Measurements from ENCODE around the gene MRRF. TPM values are rescaled to one million over a fixed set of nuclear protein-coding genes. Genes with fewer than 3 reads are reported as not detected.
A peak's percentile ranks its signal among the peaks of the same experiment; 100 is the strongest.

Gene MRRF
- total RNA-seq, 2 experiments from 2014 or later: 27.0 to 29.2 TPM

DNA sequence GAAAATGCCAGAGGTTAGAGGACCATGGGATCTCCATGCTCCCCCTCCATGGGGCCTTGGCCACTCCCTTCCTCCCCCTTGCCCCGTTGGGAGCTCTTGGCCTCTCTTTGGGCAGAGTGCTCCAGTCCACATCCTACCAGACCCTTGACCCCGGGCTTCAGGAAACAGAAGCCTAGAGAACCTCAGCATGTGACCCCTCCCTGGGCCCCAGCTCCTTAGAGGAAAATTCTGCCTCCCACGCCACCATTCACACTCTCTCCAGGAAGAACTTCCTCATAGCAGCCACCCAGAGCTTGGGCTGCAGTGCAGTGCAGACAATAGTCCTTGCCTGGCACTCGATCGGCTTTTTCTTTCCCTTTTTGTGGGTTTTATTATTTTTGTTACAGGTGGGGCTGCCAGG lies 41.9 kb upstream of the MRRF start:
- Mint-ChIP-seq H3K27me3 (peaks cover 84% of the 10 kb centered on the region), H3K36me3 (ENCODE audit: low read depth) (no peaks in the 10 kb centered on the region), H3K4me3 (no peak overlapping the region), H3K4me1 (peaks cover 27% of the 10 kb centered on the region), H3K27ac (no peak overlapping the region), H3K9me3 (no peaks in the 10 kb centered on the region)
- DNase-seq: no peak
- ChIA-PET CTCF (interaction anchor here (0.9 kb wide), 1 partner anchor 42 kb away, joined by 3 read pairs; the partner anchor contains the start of genes MRRF and RBM18), POLR2A (interaction anchor here (1.0 to 1.2 kb wide), 2 partner anchors 35 to 42 kb away, joined by 3 to 5 read pairs; partner anchors contain the start of genes MRRF and RBM18)

GRCh38 chr9:122223435-122223834 lies 41.2 kb upstream of the MRRF start:
- DNase-seq: no peak
- Mint-ChIP-seq H3K4me3 (no peak overlapping the region), H3K36me3 (ENCODE audit: low read depth) (no peaks in the 10 kb centered on the region), H3K27ac (no peak overlapping the region), H3K9me3 (no peaks in the 10 kb centered on the region), H3K4me1 (peaks cover 21% of the 10 kb centered on the region), H3K27me3 (peaks cover 82% of the 10 kb centered on the region)
- POLR2A ChIA-PET: interaction anchor here (1.0 to 1.2 kb wide), 2 partner anchors 36 to 42 kb away, joined by 3 to 5 read pairs; partner anchors contain the start of genes MRRF and RBM18
- CTCF ChIA-PET: no interaction called here

DNA sequence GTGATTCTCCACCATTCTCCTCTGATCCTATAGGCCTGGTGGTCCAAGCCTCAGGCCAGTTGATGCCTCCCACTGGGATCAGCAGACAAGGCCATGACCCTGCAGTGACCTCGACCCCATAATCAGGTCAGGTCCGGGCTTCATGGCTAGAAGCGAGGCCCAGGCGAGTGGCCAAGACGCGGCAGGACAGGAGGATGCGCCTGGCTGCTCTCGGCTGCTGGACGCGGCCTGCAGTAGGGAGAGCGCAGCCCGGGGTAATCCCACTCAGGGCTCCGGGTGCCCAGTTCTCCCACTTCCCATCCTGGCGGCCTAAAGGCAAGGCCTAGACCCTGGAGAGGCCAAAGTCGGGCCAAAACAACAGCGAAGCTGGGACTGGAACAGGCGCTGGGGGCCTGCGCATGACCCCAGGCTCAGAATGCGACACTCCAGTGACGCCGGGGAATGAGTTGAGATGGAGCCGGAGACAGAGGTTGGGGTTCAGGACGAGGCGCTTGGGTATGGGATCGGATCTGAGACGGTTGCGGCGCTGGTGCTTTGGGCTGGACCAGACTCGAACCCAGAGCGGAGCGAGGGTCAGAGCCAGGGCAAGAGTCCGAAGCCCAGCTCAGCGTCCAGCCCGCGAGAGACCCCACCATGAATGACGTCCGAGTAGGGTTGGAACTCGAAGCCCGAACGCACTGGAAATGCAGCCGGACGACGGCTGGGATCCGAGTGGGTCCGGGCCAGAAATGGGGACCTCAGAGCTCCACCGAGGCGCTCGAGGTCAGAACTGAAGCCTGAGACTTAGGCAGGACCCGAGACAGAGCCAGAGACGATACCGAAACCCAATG lies 39.2 kb upstream of the MRRF start:
- no peak overlapping the region for H3K27ac Mint-ChIP-seq
- no peaks in the 10 kb centered on the region for H3K36me3 Mint-ChIP-seq (ENCODE audit: low read depth)
- no peaks in the 10 kb centered on the region for H3K9me3 Mint-ChIP-seq
- peaks cover 61% of the 10 kb centered on the region for H3K27me3 Mint-ChIP-seq
- peaks cover 3% of the 10 kb centered on the region for H3K4me1 Mint-ChIP-seq
- H3K4me3 Mint-ChIP-seq: no peak overlapping the region
- peak; percentile 9 for DNase-seq
- ChIA-PET CTCF (no interaction called here), POLR2A (no interaction called here)

- Mint-ChIP-seq H3K36me3 (ENCODE audit: low read depth) (no peaks in the 10 kb centered on the region), H3K4me1 (peaks cover 3% of the 10 kb centered on the region), H3K9me3 (no peaks in the 10 kb centered on the region), H3K27ac (no peak overlapping the region), H3K27me3 (peaks cover 56% of the 10 kb centered on the region), H3K4me3 (no peak overlapping the region)
- DNase-seq: peak; percentile 14
- CTCF ChIA-PET: no interaction called here
- POLR2A ChIA-PET: no interaction called here
Measured at GRCh38 chr9:122226142-122226757, 38.4 kb upstream of the MRRF start.

GRCh38 chr9:122226758-122227574 lies 37.7 kb upstream of the MRRF start:
- Mint-ChIP-seq H3K27ac (no peak overlapping the region), H3K9me3 (no peaks in the 10 kb centered on the region), H3K4me1 (peaks cover 3% of the 10 kb centered on the region), H3K4me3 (no peak overlapping the region), H3K36me3 (ENCODE audit: low read depth) (no peaks in the 10 kb centered on the region), H3K27me3 (peaks cover 54% of the 10 kb centered on the region)
- no peak for DNase-seq
- POLR2A ChIA-PET: no interaction called here
- CTCF ChIA-PET: no interaction called here

DNA sequence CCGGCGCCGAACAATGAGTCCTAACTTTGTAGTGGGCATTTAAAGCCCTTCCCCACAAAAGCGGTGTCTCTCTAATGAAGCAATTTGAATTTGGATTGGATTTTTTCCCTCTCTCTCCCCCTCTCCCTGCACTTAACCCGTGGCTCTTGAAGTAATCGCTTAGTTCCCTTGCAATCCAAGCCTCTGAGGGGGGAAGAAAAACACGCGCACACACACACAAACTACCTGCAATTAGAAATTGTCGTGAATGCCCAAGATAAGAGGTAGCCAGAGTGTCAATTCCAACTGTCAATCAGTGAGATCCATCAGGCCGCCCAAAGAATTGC lies 37.1 kb upstream of the MRRF start:
- ChIA-PET CTCF (no interaction called here), POLR2A (no interaction called here)

DNA sequence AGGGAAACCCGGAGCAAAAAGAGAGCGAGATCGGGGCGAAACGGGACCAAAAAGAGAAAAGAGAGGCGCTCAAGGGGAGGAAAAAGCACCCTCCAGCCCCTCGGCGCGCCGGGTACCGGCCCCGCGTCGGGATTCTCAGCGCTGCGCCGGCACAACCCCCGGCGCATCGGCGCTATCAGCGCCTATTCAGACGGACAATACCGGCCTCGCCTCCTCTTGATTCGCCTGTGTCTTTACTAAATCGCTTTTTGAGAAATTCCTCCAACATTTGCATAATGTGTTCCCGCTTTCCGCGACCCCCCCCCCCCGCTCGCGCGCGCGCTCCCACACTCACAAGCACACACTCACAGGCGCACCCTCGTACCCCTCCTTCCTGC lies 36.5 kb upstream of the MRRF start:
- Mint-ChIP-seq H3K4me1 (peaks cover 3% of the 10 kb centered on the region), H3K27me3 (peaks cover 44% of the 10 kb centered on the region), H3K4me3 (no peak overlapping the region), H3K36me3 (ENCODE audit: low read depth) (no peaks in the 10 kb centered on the region), H3K27ac (no peak overlapping the region), H3K9me3 (no peaks in the 10 kb centered on the region)
- ChIA-PET POLR2A (no interaction called here), CTCF (no interaction called here)
- no peak for DNase-seq

More for the DNA sequence above, 37.1 kb upstream of the MRRF start:
- no peak for DNase-seq
- no peaks in the 10 kb centered on the region for H3K36me3 Mint-ChIP-seq (ENCODE audit: low read depth)
- H3K9me3 Mint-ChIP-seq: no peaks in the 10 kb centered on the region
- H3K4me1 Mint-ChIP-seq: peaks cover 3% of the 10 kb centered on the region
- H3K27ac Mint-ChIP-seq: no peak overlapping the region
- peaks cover 49% of the 10 kb centered on the region for H3K27me3 Mint-ChIP-seq
- no peak overlapping the region for H3K4me3 Mint-ChIP-seq

- CTCF ChIA-PET: no interaction called here
- no peak for DNase-seq
Measured at GRCh38 chr9:122228568-122229484, 35.9 kb upstream of the MRRF start, which contains the start of gene LHX6. LHX6 (minus strand) TSS chr9:122228957; CDS start chr9:122228740, 217 bp downstream.

DNA sequence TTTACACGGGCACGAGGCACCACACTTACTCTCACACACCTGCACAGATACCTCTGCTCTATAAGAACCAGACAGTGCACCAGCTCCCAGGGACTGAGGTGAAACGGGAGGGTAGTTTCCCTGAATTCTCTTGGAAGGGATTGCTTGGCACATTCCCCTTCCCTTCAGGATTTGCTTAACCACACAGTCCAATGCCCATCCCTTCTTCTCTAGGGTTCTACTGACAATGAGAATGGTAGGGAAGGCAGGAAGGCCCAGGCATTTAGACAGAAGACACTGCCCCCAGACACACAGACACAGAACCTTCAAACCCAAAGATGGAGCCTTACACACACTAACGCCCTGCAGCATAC lies 35.2 kb upstream of the MRRF start:
- H3K36me3 Mint-ChIP-seq (ENCODE audit: low read depth): no peaks in the 10 kb centered on the region
- DNase-seq: no peak
- peaks cover 3% of the 10 kb centered on the region for H3K4me1 Mint-ChIP-seq
- peaks cover 39% of the 10 kb centered on the region for H3K27me3 Mint-ChIP-seq
- no peak overlapping the region for H3K27ac Mint-ChIP-seq
- no peak overlapping the region for H3K4me3 Mint-ChIP-seq
- ChIA-PET CTCF (no interaction called here), POLR2A (no interaction called here)
- H3K9me3 Mint-ChIP-seq: no peaks in the 10 kb centered on the region

More at GRCh38 chr9:122228568-122229484, 35.9 kb upstream of the MRRF start, which contains the start of gene LHX6:
- POLR2A ChIA-PET: no interaction called here
- no peak within 1 kb of the TSS for H3K4me3 Mint-ChIP-seq
- H3K36me3 Mint-ChIP-seq (ENCODE audit: low read depth): no peaks in the 10 kb centered on the region
- peaks cover 40% of the 10 kb centered on the region for H3K27me3 Mint-ChIP-seq
- peaks cover 3% of the 10 kb centered on the region for H3K4me1 Mint-ChIP-seq
- no peaks in the 10 kb centered on the region for H3K9me3 Mint-ChIP-seq
- no peak within 1 kb of the TSS for H3K27ac Mint-ChIP-seq

DNA sequence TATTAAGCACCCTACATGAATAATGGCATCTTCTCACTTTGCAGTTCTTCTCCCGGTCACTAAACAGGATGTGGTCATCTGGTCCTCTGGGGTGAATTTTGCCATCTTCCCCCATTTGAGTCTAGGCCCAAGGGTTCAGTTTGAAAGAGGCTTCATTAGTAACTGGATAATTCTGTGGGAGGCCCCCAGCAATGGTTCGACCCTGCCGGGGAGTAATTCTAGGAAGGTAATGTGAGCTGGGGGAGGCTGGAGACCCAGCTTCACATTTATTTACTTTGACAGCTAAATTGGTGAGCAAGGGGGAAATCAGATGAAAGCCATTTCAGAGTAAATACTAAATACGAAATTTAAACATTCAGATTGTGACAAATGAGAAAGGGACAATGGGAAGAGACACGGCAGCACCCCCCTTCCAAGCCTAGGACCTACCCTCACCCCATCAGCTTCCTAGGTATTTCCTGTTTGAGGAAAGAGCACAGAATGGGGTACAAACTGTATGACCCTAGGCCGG lies 31.8 kb upstream of the MRRF start:
- H3K4me3 Mint-ChIP-seq: no peak overlapping the region
- no peaks in the 10 kb centered on the region for H3K4me1 Mint-ChIP-seq
- H3K27ac Mint-ChIP-seq: no peak overlapping the region
- no peak for DNase-seq
- CTCF ChIA-PET: interaction anchor here (0.6 kb wide), 1 partner anchor 19 kb away, joined by 3 read pairs; no protein-coding TSS in a partner anchor
- POLR2A ChIA-PET: no interaction called here
- H3K36me3 Mint-ChIP-seq (ENCODE audit: low read depth): no peaks in the 10 kb centered on the region
- no peaks in the 10 kb centered on the region for H3K9me3 Mint-ChIP-seq
- H3K27me3 Mint-ChIP-seq: peaks cover 18% of the 10 kb centered on the region

GRCh38 chr9:122234022-122234748 lies 30.5 kb upstream of the MRRF start:
- no peaks in the 10 kb centered on the region for H3K9me3 Mint-ChIP-seq
- no peak overlapping the region for H3K27ac Mint-ChIP-seq
- DNase-seq: no peak
- no peak overlapping the region for H3K4me3 Mint-ChIP-seq
- H3K36me3 Mint-ChIP-seq (ENCODE audit: low read depth): peaks cover 3% of the 10 kb centered on the region
- ChIA-PET POLR2A (no interaction called here), CTCF (no interaction called here)
- no peaks in the 10 kb centered on the region for H3K4me1 Mint-ChIP-seq
- H3K27me3 Mint-ChIP-seq: peaks cover 14% of the 10 kb centered on the region

DNA sequence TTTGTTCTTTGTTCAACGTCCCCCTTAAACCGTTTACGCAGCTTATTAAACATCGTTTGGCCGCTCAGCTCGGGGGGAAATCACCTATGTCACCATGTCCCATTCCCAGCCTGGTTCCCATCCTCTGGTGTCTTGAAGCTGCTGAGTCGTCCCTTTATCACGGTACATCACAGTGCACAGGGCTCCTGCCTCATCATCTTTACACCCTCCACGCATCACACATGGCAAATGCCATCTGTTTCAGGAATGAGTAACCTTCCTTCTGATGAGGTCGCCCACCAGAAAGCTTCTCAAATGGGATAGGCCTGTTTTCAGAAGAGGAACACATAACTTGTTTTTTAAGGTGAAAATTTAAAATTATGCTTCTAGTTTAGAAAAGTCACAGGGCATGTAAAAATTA lies 28.0 kb upstream of the MRRF start:
- H3K27me3 Mint-ChIP-seq: peaks cover 11% of the 10 kb centered on the region
- no peak overlapping the region for H3K4me3 Mint-ChIP-seq
- ChIA-PET CTCF (no interaction called here), POLR2A (no interaction called here)
- no peaks in the 10 kb centered on the region for H3K4me1 Mint-ChIP-seq
- DNase-seq: no peak
- peaks cover 13% of the 10 kb centered on the region for H3K36me3 Mint-ChIP-seq (ENCODE audit: low read depth)
- H3K27ac Mint-ChIP-seq: no peak overlapping the region
- H3K9me3 Mint-ChIP-seq: no peaks in the 10 kb centered on the region

Data from activated CD4-positive, alpha-beta memory T cell treated with anti-CD3 and anti-CD28 coated beads, Interleukin-2, amount 10 ng/mL, durations not matched to agents 7 days and 5 days (primary cell).